H1 (cell line): ENCODE measurements around the gene METRN.

Experiments
- BACH1 ChIP-seq: IDR thresholded peaks from 2 replicates; pipeline ENCODE4 v1.6.1; 2012; ENCODE audit warnings: low read length, improper control_type of control experiment
- CTCF ChIP-seq, 3 experiments: IDR thresholded peaks; 1 replicate in 2 of 3; 2 replicates in 1 of 3; pipeline versions ENCODE4 v1.5.1 to v1.6.1; 2011; ENCODE audit warnings: low read length in 3 of 3, mild to moderate bottlenecking in 3 of 3, inconsistent platforms in 2 of 3, low read depth in 1 of 3, moderate library complexity in 1 of 3; ENCODE audit not compliant: insufficient read depth in 1 of 3; ENCODE audit errors: control extremely low read depth in 1 of 3
- GTF2F1 ChIP-seq: IDR thresholded peaks from 2 replicates; pipeline ENCODE4 v1.6.1; 2012; ENCODE audit warnings: low read depth, low read length, improper control_type of control experiment, borderline replicate concordance
- HDAC6 ChIP-seq: IDR thresholded peaks from one replicate; pipeline ENCODE4 v1.7.1; 2012; ENCODE audit warnings: low read depth, mild to moderate bottlenecking, inconsistent platforms, low read length, moderate library complexity

- TF ChIP-seq CTCF (IDR thresholded peaks at IDR 0.05; ENCODE audit: control extremely low read depth in 1 of 3, insufficient read depth in 1 of 3, low read depth in 1 of 3, low read length in 3 of 3): no peak
- no peak for TF ChIP-seq GTF2F1
- no peak for TF ChIP-seq HDAC6
- no peak for TF ChIP-seq BACH1
These were observed 35.6 kb downstream of the METRN start for GRCh38 chr16:750485-750884.
